ENCODE results near the gene PRKG1.

The PRKG1 gene

GRCh38 chr10:52314822-52315552, 1240.7 kb downstream of the PRKG1 start:
- no peak for DNase-seq

- no peak for DNase-seq
Measured at GRCh38 chr10:52316001-52316400, 1241.7 kb downstream of the PRKG1 start.

- no peak for DNase-seq
Measured at GRCh38 chr10:52316500-52316899, 1242.2 kb downstream of the PRKG1 start.

- DNase-seq: no peak
Measured at GRCh38 chr10:52318136-52318701, 1243.9 kb downstream of the PRKG1 start.

- no peak for DNase-seq
Measured at GRCh38 chr10:52318822-52319464, 1244.7 kb downstream of the PRKG1 start.

GRCh38 chr10:52319926-52320325, 1245.6 kb downstream of the PRKG1 start:
- no peak for DNase-seq

- DNase-seq: no peak
Measured at GRCh38 chr10:52322323-52322722, 1248.0 kb downstream of the PRKG1 start.

- no peak for DNase-seq
Measured at GRCh38 chr10:52322936-52323335, 1248.6 kb downstream of the PRKG1 start.

GRCh38 chr10:52326382-52326781, 1252.1 kb downstream of the PRKG1 start:
- DNase-seq: no peak

GRCh38 chr10:52331638-52332364, 1257.5 kb downstream of the PRKG1 start:
- DNase-seq: no peak

- no peak for DNase-seq
Measured at GRCh38 chr10:52332815-52333214, 1258.5 kb downstream of the PRKG1 start.

- no peak for DNase-seq
Measured at GRCh38 chr10:52334595-52334994, 1260.3 kb downstream of the PRKG1 start.

GRCh38 chr10:52335665-52336064, 1261.4 kb downstream of the PRKG1 start:
- no peak for DNase-seq

GRCh38 chr10:52337225-52337624, 1262.9 kb downstream of the PRKG1 start:
- DNase-seq: no peak

GRCh38 chr10:52343439-52343838, 1269.2 kb downstream of the PRKG1 start:
- DNase-seq: no peak

- no peak for DNase-seq
Measured at GRCh38 chr10:52346394-52347326, 1272.4 kb downstream of the PRKG1 start.

GRCh38 chr10:52347327-52347667, 1273.0 kb downstream of the PRKG1 start:
- DNase-seq: no peak
